NOMO-1 treated with DMSO at 0.1 percent for 48 hours (cell line): ENCODE results near the gene BPIFB4.
"Not testable (repeated sequence)": the region's sequence is repeated elsewhere in the genome, so short reads cannot be mapped to it uniquely, and the experiment has no call there.

Source experiments
- DNase-seq: peaks from one replicate; lab custom pipeline; 2025; ENCODE audit not compliant: unreplicated experiment; lab: John Stamatoyannopoulos, UW

BPIFB4 gene

DNA sequence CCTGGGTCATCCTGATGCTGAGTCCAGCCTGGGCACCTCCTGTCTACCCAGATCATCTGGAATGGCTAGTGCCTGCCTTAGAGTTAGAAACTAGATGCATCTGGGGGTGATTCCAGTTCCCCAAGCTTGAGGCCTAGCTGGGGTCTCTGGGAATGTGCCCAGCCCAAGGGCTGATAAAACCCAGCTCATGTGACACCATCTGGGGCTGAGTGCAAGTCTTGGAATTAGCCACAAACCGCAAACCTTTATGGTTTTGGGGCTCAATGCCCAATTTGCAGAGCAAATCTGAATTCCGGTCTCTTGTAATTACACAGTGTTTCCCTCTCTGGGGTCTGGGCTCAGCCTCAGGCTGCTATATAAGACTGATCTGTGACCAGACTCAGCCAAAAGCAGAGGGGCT lies at the start of gene BPIFB4:
BPIFB4 (plus strand) TSS at position 385 of the 400 bp plus-strand sequence. CDS start 1,884 bp downstream, outside the sequence.
- DNase-seq, result no peak

GRCh38 chr20:33030076-33030475 lies 49.4 kb upstream of the BPIFB4 start:
- DNase-seq, result no peak

DNA sequence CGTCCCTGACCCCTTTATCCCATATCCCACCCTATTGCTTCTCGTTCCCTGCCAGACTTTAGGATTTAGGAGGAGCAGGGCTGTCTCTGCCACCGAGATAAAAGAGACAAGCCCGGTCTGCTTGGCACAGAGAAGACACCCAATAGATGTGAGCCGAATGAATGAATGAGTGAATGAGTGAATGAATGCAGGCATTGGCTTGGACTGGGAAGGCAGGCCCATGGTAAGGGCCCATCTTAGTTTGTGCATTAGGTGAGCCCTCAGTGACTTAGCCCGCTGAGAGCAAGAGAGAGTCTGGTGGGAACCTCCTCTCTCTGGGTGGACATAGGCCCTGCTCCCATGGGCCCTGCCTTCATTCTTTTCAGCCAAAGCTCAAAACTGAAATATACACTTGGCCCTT lies 48.9 kb upstream of the BPIFB4 start:
- DNase-seq, result no peak

GRCh38 chr20:33031531-33031930 lies 47.9 kb upstream of the BPIFB4 start, which contains the start of gene BPIFB6:
TSS of gene BPIFB6 (plus strand) at chr20:33031648. CDS start at chr20:33031648, 0 bp downstream.
- no peak for DNase-seq

DNA sequence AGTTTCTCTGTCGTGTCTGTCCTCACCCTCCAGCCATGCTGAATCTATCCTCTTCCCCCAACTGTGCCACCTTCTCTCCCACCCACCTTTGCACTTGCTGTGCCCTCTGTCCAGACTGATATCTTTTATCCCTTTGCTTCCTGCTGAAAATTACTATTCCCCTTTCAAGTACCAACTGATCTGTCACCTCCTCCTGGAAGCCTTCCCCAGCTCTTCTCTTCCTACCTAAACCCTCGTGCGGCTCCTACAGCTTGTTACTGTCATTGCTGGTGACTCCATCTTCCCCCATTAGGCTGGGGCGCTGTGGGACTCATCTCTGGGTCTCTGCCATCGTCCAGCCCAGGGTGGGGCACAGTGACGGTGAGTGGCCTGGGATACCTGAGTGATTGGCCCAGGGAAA lies 46.9 kb upstream of the BPIFB4 start:
- no peak for DNase-seq

DNA sequence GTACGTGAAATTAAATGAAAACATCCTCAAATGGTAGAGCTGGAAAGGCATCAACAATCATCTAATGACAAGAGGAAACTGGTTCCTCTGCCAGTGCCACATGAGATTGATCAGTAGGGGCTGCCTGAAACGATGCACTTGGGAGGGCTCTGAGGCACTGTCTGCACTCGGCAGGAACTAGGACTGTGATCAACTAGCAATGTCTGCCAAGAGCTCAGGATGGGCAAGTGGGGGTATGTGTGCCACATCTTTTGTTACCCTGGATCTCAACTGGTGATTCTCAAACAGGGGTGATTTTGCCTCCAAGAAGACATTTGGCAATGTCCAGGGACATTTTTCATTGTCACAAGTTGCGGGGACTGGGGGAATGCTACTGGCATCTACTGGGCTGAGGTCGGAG lies 46.1 kb upstream of the BPIFB4 start:
- DNase-seq, result no peak

- DNase-seq, result no peak
Observed at GRCh38 chr20:33034115-33034514, 45.3 kb upstream of the BPIFB4 start.

DNA sequence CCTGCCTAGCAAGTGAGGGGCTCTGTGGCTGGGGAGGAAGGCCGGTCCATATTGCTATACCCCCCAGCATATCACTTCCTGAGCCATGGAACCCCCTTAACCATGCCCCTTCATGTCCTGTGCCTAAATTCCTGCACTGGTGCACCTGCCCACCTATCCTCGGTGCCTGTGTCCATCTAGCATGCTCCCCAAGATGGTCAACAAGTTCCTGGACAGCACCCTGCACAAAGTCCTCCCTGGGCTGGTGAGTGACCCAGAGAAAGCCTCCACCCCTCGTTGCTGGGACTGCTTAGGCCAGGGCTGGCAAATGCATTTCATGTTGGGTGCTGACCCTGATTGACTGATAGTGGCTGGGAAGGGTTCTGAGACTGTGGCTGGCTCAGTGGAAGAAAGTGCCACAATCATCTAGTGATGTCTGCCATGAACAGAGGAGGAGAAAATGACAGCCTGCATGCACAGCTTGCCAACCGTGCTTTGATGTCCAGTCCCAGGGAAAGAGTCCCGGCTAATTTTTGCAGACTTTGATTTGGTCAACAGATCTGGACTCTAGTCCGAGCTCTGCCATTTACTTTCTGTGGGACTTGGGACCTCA lies 44.4 kb upstream of the BPIFB4 start:
- no peak for DNase-seq

- no peak for DNase-seq
Observed at GRCh38 chr20:33037456-33037855, 42.0 kb upstream of the BPIFB4 start.

GRCh38 chr20:33038243-33038642 lies 41.2 kb upstream of the BPIFB4 start:
- no peak for DNase-seq

GRCh38 chr20:33042430-33042829 lies 37.0 kb upstream of the BPIFB4 start:
- no peak for DNase-seq

- no peak for DNase-seq
Observed at GRCh38 chr20:33042983-33043730, 36.3 kb upstream of the BPIFB4 start.

DNA sequence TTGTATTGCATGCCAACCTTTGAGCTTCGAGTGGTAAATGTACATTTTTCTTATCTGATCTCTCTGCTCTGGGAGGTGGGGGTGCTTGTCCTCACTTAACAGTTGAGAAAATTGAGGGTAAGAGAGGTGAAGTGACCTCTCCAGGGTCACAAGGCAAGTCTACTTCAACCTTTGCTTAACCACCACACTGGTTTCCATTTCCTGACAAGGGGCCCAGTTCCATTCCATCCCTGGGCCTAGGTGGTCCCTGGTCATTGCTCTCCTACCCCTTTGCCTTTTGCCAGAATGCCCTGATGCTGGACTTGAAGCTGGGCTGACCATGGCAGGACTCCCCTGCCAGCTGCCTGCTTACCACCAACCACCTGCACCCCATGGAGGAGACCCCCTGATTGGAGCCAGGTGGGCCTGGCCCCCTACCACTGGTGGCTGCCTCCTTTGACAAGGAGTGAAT lies 35.7 kb upstream of the BPIFB4 start:
- no peak for DNase-seq

DNA sequence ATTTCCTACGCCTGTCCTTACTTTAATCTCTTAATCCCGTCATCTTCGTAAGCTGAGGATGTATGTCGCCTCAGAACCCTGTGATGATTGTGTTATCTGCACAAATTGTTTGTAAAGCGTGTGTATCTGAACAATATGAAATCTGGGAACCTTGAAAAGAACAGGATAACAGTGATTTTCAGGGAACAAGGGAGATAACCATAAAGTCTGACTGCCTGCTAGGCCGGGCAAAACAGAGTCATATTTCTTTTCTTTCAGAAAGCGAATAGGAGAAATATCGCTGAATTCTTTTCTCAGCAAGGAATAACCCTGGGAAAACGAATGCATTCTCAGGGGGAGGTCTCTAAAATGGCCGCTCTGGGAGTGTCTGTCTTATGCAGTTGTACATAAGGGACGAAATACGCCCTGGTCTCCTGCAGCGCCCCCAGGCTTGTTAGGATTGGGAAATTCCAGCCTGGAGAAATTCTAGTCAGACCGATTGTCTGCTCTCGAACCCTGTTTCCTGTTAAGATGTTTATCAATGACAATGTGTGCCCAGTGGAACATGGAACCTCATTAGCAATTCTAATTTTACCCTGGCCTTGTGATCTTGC lies 34.2 kb upstream of the BPIFB4 start:
- not testable (repeated sequence) for DNase-seq

- no peak for DNase-seq
Observed at GRCh38 chr20:33046412-33046811, 33.0 kb upstream of the BPIFB4 start.

DNA sequence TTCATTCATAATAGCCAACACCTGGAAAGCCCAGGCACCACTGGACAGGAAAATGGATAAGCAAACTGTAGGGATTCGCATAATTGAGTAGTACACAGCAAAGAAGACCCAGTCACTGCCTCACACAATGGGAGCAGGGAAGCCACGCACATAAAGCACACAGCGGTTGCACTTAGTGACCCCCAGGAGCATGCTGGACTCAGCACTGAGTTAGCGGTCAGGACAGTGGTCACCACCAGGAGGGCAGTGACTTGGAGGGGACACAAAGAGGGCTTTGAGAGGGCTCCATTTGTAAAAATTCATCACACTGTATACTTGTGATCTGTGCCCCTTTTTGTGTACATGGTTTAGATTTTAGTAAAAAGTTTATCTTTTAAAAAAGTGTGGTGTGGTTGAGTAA lies 28.1 kb upstream of the BPIFB4 start:
- no peak for DNase-seq

DNA sequence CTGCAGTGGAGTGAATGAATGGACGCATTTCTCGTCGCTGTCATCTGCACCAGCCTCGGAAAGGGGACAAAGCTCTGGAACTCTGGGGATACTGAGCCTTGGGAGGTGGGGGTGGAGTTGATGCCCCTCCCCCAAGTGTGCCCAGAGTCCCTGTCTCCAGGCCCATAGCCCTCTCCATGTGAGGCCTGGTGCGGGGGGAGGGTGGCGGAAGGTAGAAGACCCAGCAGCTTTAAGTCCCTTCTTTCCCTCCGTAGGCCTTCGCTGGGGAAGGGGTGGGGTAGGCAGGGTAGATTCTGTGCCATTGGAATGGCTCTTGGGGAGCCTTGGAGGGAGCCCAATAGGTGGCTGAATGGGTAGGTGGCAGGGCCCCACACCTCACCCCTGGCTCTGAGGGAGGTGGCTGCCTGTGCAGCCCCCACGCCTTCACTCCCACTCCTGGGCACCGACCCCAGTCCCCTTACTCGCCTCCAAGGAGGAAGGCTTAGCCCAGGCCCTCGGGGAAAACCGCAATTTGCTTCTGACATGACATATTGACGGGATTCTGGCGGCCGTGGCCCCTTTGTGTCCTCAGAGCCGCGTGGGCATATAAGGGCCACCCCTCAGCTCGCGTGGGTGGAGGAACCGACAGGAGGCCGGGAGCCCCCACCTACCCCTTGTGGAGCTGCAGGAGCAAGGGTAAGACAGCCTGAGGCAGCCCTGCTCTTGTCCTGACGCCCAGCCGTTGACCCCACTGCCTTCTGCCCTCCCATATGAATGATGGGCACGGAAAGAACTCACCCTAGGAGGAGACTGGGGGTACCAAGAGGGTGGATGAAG lies 25.9 kb upstream of the BPIFB4 start, which contains the start of gene BPIFB3:
BPIFB3 (plus strand) TSS at position 613 of the 816 bp plus-strand sequence. CDS start 1,533 bp downstream, outside the sequence.
- no peak for DNase-seq

- DNase-seq, result no peak
Observed at GRCh38 chr20:33054381-33054780, 25.1 kb upstream of the BPIFB4 start.

DNA sequence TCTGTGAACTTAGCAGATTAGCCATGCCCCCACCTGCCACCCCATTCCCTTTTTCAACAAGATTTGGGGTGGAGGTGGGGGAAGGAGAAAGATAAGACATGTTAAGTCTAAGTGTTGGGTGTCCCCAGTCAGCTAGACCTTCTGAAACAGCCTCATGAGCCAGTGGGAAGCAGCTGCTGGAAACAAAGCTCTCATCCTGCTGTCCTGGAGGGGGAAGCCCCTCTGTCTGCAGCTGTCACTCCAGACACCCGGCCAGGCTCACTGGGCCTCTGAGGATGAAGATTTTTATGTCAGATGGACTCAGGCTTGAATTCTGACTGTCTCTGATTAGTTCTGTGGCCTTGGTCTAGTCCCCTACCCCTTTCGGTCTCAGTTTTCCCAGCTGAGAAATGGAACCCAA lies 24.7 kb upstream of the BPIFB4 start:
- no peak for DNase-seq

DNA sequence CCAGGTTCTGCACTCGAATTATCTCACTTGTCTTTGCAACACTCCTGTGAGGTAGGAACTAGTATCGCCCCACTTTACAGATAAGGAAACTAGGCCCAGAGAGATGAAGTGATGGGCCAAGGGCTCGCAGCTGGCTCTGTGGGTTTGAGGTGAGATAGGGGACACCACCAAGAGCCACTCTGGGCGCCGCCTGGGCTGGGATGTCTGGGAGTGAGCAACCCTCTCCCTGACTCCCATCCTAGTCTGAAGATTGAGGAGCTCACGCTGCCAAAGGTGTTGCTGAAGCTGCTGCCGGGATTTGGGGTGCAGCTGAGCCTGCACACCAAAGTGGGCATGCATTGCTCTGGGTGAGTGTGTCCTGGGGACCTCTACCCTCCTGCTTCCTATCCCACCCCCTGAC lies 20.3 kb upstream of the BPIFB4 start:
- no peak for DNase-seq

GRCh38 chr20:33059741-33060390 lies 19.6 kb upstream of the BPIFB4 start:
- DNase-seq, result no peak
